NCI-H1694 treated with DMSO at 0.1 percent for 48 hours (cell line): ENCODE data around the gene HYI.
"Not testable (repeated sequence)": the region's sequence is repeated elsewhere in the genome, so short reads cannot be mapped to it uniquely, and the experiment has no call there.

Experiments
- DNase-seq: peaks from one replicate; lab custom pipeline; 2025; lab: John Stamatoyannopoulos, UW

Gene HYI

GRCh38 chr1:43453442-43454269 lies at the start of gene HYI:
TSS of gene HYI (minus strand) at chr1:43453931. CDS start at chr1:43453793, 138 bp downstream.
- peak; percentile 13 for DNase-seq

GRCh38 chr1:43501806-43502205 lies 48.1 kb upstream of the HYI start:
- DNase-seq, result not testable (repeated sequence)

GRCh38 chr1:43499898-43500297 lies 46.2 kb upstream of the HYI start:
- no peak for DNase-seq

GRCh38 chr1:43495204-43495603 lies 41.5 kb upstream of the HYI start:
- DNase-seq, result no peak

- no peak for DNase-seq
These were observed 40.1 kb upstream of the HYI start for GRCh38 chr1:43493661-43494450.

GRCh38 chr1:43492826-43493225 lies 39.1 kb upstream of the HYI start:
- no peak for DNase-seq

GRCh38 chr1:43491061-43491460 lies 37.3 kb upstream of the HYI start:
- no peak for DNase-seq

- no peak for DNase-seq
These were observed 34.4 kb upstream of the HYI start for GRCh38 chr1:43488165-43488564.

GRCh38 chr1:43484367-43484766 lies 30.6 kb upstream of the HYI start:
- DNase-seq, result no peak

- no peak for DNase-seq
These were observed 28.5 kb upstream of the HYI start for GRCh38 chr1:43482215-43482614.

GRCh38 chr1:43481491-43481890 lies 27.8 kb upstream of the HYI start:
- no peak for DNase-seq

- no peak for DNase-seq
These were observed 25.7 kb upstream of the HYI start for GRCh38 chr1:43479414-43479813.

GRCh38 chr1:43477716-43478115 lies 24.0 kb upstream of the HYI start:
- no peak for DNase-seq

- not testable (repeated sequence) for DNase-seq
These were observed 22.1 kb upstream of the HYI start for GRCh38 chr1:43475611-43476401.

- no peak for DNase-seq
These were observed 19.7 kb upstream of the HYI start for GRCh38 chr1:43473463-43473862.

GRCh38 chr1:43472463-43473151 lies 18.9 kb upstream of the HYI start:
- DNase-seq, result not testable (repeated sequence)

- DNase-seq, result no peak
These were observed 18.3 kb upstream of the HYI start for GRCh38 chr1:43472087-43472462.

GRCh38 chr1:43469932-43470331 lies 16.2 kb upstream of the HYI start:
- no peak for DNase-seq

- DNase-seq, result no peak
These were observed 14.7 kb upstream of the HYI start for GRCh38 chr1:43468414-43468813.

GRCh38 chr1:43466403-43466802 lies 12.7 kb upstream of the HYI start:
- no peak for DNase-seq

GRCh38 chr1:43465505-43466067 lies 11.9 kb upstream of the HYI start:
- DNase-seq, result peak; percentile 25
